ENCODE results near the gene UBASH3B.

DNA sequence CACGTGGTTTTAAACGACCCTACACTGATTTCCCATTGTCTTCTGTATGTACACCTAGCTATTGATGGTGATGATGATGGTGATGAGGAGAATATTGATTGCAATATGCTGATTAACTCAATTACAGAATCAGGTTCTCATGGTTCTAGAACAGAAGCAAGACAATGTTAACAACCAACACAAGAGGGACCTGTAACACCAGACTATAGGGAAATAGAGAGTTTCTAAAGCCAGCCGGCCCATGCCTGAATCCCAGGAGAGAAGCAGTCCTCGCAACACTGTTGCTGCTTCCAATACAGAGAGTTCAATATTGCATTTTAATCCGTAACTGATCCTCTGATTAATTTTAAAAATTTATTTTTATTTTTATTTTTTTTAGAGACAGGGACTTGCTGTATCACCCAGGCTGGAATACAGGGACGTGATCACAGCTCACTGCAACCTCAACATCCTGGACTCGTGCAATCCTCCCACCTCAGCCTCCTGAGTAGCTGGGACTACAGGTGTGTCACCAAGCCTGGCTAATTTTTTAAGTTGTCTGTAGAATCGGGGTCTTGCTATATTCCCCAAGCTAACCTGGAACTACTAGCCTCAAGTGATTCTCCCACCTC lies 22.2 kb upstream of the UBASH3B start:
- peak; percentile 59 to 65 for TF ChIP-seq CTCF (conservative IDR thresholded peaks at IDR 0.05 in 1 of 2, IDR thresholded peaks at IDR 0.05 in 1 of 2; ENCODE audit: extremely low read depth in 1 of 2, insufficient read depth in 1 of 2, low read depth in 1 of 2, low read length in 2 of 2)
- TF ChIP-seq EZH2 (IDR thresholded peaks at IDR 0.05; ENCODE audit: borderline replicate concordance, low read length): no peak
